HG03571 (cell line): ENCODE data around the gene LNPK.
"Not testable (repeated sequence)": the region's sequence is repeated elsewhere in the genome, so short reads cannot be mapped to it uniquely, and the experiment has no call there.

ENCODE experiments used
- ATAC-seq: cut with Tn5 transposase; IDR thresholded peaks from one replicate; pipeline ENCODE4 v1.9.1; 2021; ENCODE audit not compliant: unreplicated experiment

LNPK gene, protein sequence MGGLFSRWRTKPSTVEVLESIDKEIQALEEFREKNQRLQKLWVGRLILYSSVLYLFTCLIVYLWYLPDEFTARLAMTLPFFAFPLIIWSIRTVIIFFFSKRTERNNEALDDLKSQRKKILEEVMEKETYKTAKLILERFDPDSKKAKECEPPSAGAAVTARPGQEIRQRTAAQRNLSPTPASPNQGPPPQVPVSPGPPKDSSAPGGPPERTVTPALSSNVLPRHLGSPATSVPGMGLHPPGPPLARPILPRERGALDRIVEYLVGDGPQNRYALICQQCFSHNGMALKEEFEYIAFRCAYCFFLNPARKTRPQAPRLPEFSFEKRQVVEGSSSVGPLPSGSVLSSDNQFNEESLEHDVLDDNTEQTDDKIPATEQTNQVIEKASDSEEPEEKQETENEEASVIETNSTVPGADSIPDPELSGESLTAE

GRCh38 chr2:176001916-176002687 lies at the start of gene LNPK:
LNPK (minus strand) TSS chr2:176002267; CDS start chr2:175995584, 6,683 bp downstream.
- peak; percentile 89 for ATAC-seq

GRCh38 chr2:176039375-176039774 lies 37.3 kb upstream of the LNPK start:
- no peak for ATAC-seq

GRCh38 chr2:176038694-176039093 lies 36.6 kb upstream of the LNPK start:
- no peak for ATAC-seq

- no peak for ATAC-seq
Observed at GRCh38 chr2:176035013-176035691, 33.1 kb upstream of the LNPK start.

GRCh38 chr2:176027806-176028205 lies 25.7 kb upstream of the LNPK start:
- no peak for ATAC-seq

DNA sequence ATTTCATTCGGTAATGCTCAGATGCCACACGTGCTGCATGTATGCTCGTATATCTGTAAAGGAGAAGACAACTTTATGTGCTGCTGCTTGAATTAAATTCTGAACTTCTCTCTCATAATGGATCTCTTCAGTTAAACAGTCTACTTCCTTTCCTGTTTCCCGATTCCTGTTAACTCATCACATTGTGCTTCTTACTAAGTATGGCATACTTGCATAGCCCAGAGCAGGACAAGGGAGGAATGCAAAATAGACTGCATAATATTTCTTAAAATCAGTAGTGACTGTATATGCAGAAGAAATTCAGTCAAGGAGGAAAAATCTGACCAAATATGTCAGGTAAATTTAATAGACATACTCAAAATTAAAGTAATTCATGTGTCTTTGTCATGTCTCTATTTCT lies 23.9 kb upstream of the LNPK start:
- no peak for ATAC-seq

DNA sequence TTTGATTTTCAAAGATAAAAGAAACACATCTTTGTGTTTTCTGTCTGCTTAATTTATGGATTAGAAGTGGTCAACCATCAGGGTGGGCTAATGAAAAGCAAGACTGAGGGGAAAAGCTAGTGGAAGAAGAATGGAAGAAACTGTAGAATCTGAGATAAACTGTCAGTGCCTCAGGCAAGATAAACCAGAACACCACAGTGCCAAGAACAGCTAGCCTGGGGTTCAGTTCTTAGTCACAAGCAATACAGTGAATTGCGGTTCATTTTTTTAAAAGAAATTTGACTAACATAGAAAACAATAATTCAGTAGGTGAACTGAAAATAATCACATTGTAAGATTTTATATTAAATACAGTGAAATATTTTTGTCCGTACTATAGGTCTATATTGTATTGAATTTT lies 22.0 kb upstream of the LNPK start:
- ATAC-seq: no peak

DNA sequence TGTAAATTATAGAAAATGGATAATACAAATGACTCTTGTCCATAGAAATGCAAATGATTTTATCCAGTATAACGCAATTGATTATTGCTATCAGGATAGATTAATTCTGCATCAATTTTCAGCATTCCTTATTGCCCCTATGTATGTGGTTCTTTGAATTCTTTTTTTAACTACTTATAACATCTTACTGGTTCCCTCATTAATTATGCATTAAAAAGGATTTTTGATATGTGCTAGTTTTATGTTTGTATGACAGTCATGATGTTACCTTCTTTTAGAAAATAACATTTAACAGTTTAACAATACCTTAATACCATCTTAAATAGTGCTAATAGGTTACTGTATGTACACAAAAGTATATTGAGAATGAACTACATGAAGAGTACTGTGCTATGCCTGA lies 20.0 kb upstream of the LNPK start:
- ATAC-seq: no peak

DNA sequence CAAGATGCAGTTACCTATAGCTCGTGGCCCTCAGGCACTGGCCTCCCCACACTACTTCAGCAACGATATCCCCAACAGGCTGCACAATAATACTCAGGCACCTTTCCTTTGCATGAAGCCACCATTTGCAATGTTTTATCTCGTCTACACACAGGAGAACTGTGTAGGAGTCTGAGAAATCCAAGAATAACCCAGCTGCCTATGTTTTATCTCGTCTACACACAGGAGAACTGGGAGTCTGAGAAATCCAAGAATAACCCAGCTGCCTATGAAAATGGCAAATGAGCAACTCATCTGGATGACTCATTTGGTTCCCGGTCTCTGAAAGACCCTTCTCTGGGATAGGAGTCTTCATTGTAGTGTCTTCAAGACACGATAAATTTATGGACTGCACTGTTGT lies 18.3 kb upstream of the LNPK start:
- no peak for ATAC-seq

DNA sequence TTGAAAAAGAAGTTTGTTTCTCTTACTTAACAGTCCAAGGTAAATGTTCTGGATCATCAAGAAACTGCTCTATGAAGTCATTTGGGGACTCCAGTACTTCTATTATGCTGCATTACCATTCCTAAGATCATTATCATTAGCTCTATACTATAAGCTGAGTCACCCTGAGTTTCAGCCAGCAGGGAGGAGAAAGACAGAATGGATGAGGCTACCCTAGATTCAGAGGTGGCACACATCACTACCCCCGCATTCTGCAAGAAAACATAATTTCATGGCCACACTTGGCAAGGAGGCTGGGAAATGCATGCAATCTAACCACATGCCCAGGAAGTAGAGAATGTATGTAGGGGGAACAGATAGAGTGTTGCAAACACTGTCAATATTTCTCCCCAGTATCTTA lies 16.6 kb upstream of the LNPK start:
- ATAC-seq: no peak

DNA sequence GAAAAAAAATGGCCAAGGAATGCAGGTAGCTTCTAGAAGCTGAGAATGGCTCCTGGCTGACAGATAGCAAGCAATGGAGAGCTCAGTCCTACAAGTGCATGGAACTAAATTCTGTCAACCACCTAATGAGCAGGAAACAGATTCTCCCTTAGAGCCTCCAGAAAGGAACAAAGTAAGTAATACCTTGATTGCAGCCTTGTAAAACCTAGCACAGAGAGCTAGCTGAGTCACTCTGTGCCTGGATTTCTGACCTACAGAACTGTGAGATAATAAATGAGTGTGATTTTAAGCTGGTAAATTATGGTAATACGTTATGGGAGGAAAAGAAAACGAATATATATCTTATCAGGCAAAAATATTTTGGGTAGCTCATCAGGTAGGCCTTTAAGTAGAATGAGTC lies 7.4 kb upstream of the LNPK start:
- ATAC-seq: no peak

- ATAC-seq: no peak
Observed at GRCh38 chr2:176004934-176005333, 2.9 kb upstream of the LNPK start.

DNA sequence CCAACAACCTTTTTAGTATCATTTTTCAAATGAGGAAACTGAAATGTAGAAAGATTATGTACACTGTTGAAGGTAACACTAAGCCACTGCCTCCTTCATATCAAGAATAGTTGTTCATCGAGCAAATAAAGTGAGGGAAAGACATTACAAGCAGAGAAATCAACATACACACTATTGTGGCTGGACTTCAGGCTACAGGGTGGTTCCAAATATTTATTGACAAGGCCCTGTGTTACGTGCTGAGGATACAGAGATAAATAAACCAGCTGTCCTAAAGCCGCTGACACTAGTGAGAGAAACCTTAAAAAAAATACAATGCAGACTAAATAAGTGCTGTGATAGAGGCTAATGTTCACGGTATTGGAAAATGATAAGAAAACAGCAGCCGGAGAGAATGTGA lies 1.9 kb upstream of the LNPK start:
- no peak for ATAC-seq

- no peak for ATAC-seq
Observed at GRCh38 chr2:176002688-176003210, 682 bp upstream of the LNPK start.

GRCh38 chr2:176001281-176001915 lies 669 bp downstream of the LNPK start:
- peak; percentile 46 for ATAC-seq

DNA sequence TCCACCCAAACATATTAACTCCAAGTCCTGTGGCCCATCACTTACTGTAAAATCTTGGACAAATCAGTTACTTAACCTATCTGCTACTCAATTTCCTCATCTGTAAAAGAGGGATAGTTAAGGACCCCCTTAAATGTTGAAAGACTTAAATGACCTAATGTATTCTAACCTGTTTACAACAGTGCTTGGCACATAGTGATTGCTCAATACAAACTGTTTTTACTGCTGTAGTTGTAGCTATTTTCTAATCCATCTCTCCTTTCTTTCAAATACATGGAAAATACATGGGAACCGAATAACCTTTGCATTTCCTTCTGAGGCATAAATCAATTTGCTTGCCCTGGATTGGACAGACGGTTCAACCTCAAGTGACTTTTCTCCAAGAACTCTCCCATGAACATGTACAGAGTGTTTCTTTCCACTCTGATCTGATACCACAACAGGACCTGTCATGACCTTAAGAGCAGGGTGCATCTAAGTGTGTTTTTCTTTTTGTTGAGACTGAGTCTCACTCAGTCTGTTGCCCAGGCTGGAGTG lies 2.7 kb downstream of the LNPK start:
- ATAC-seq: no peak

GRCh38 chr2:175990099-175990498 lies 12.0 kb downstream of the LNPK start:
- ATAC-seq: no peak

GRCh38 chr2:175987126-175987525 lies 14.9 kb downstream of the LNPK start:
- not testable (repeated sequence) for ATAC-seq

DNA sequence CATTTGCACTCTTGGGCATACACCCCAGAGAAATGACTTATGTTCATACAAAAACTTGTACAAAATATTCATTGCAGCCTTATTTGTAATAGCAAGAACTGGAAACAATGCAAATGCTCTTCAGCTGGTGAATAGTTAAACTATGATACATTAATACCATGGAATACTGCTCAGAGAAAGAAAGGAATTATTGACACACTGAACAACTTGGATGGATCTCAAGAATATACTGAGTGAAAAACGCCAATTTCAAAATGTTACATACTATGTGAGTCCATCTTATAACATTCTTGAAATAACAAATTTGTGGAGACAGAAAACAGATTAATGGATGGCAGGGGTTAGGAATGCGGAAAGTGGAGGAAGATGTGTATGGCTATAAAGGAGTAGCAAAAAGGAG lies 17.2 kb downstream of the LNPK start:
- no peak for ATAC-seq

DNA sequence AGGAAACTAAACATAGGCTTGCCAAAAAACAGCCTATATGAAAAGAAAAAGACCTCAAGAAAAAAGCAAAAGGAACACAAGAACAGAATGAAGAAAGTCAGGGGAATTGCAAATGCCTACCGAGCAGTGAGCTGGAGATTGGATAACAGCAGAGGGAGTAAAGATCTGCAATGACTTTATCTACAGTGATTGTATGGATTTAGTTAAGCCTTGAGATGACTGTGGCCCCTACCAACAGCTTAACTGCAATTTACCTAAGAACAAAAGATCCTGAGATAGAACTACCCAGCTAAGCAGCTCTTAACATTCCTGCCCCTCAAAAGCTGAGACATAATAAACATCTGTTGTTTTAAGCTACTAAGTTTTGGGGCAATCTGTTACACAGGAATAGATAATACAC lies 20.5 kb downstream of the LNPK start:
- ATAC-seq: no peak
